HepG2 (cell line): ENCODE results near the gene NKX6-2. TPM values are rescaled to one million over a fixed set of nuclear protein-coding genes. Genes with fewer than 3 reads are reported as not detected.

ENCODE experiments used
- ATAC-seq: fragments of 200-7000 bp; cut with Tn5 transposase; 3 replicates; pipeline ENCODE4 v1.9.1; 2020; ENCODE audit warnings: mild to moderate bottlenecking, moderate library complexity
- BruUV-seq: library from RNA; stranded (reverse); fragments of 400-500 nt; replicated peaks from 2 replicates; lab custom pipeline; 2021; lab: Mats Ljungman, UMichigan
- CTCF ChIA-PET: fragments of 300-600 bp; formaldehyde crosslinking; extraction: SDS; loops from one replicate; lab custom pipeline; 2021; ENCODE audit warnings: low total read pairs, inconsistent platforms, low intra/inter-chr PET ratio; lab: Yijun Ruan, JAX
- POLR2A ChIA-PET: fragments of 350-600 bp; sonication (Branson Sonifier 250); formaldehyde crosslinking; loops from one replicate; lab custom pipeline; 2020; ENCODE audit warnings: antibody characterized with exemption, inconsistent platforms; lab: Yijun Ruan, JAX
- DNase-seq: peaks from one replicate; pipeline ENCODE4 v3.0.0-alpha.2; 2015; ENCODE audit warnings: low spot score
- FAIRE-seq: peaks from 3 replicates; lab custom pipeline; 2011; peaks lifted over from hg19 to GRCh38; lab: Jason Lieb, UNC
- H2AFZ ChIP-seq: one replicate; pipeline ENCODE4 v1.6.1; 2011; ENCODE audit warnings: low read length, inconsistent platforms
- H3K27ac ChIP-seq: fragments of 300-600 bp; 3 replicates; pipeline ENCODE4 v1.8.0; 2011; ENCODE audit warnings: mixed run types, mild to moderate bottlenecking, mixed read lengths, low read length, inconsistent platforms; ENCODE audit not compliant: insufficient read depth; ENCODE audit errors: extremely low read length
- H3K27me3 ChIP-seq, 2 experiments: fragments of 200-600 bp in 1 of 2; 2 replicates in 1 of 2; 3 replicates in 1 of 2; pipeline versions ENCODE4 v1.6.0 to v1.8.0; 2011; ENCODE audit warnings: low read length in 2 of 2, mild to moderate bottlenecking in 2 of 2, moderate library complexity in 2 of 2, inconsistent platforms in 1 of 2; ENCODE audit not compliant: insufficient read depth in 2 of 2, control insufficient read depth in 1 of 2
- H3K36me3 ChIP-seq, 2 experiments: fragments of 200-600 bp in 1 of 2; replicated peaks in 1 of 2; 2 replicates in 1 of 2; 3 replicates in 1 of 2; pipeline versions ENCODE4 v1.5.1 to v1.8.0; 2011; ENCODE audit warnings: low read length in 2 of 2, inconsistent platforms in 1 of 2; ENCODE audit not compliant: insufficient read depth in 2 of 2, control insufficient read depth in 1 of 2
- H3K4me1 ChIP-seq: 2 replicates; pipeline ENCODE4 v1.5.1; 2012; ENCODE audit warnings: low read length, inconsistent platforms; ENCODE audit not compliant: insufficient read depth
- H3K4me2 ChIP-seq: 2 replicates; pipeline ENCODE4 v1.6.0; 2011; ENCODE audit warnings: low read depth, low read length, inconsistent platforms
- H3K4me3 ChIP-seq, 3 experiments: fragments of 200-600 bp in 1 of 3; sonication (generic), shearing (Covaris generic) in 1 of 3; replicated peaks in 1 of 3; 2 replicates each; pipeline ENCODE4 v1.5.1; 2011 to 2016; ENCODE audit warnings: low read length in 3 of 3, inconsistent platforms in 2 of 3, low read depth in 2 of 3, mild to moderate bottlenecking in 2 of 3, control low read depth in 1 of 3, mixed read lengths in 1 of 3; ENCODE audit not compliant: insufficient read depth in 1 of 3
- H3K79me2 ChIP-seq: one replicate; pipeline ENCODE4 v1.6.1; 2011; ENCODE audit warnings: low read length, inconsistent platforms; ENCODE audit not compliant: insufficient read depth
- H3K9ac ChIP-seq: 2 replicates; pipeline ENCODE4 v1.6.0; 2011; ENCODE audit warnings: mild to moderate bottlenecking, low read depth, low read length, inconsistent platforms; ENCODE audit not compliant: insufficient read depth
- H3K9me3 ChIP-seq: 2 replicates; pipeline ENCODE4 v1.5.1; 2012; ENCODE audit warnings: mild to moderate bottlenecking, low read length
- H4K20me1 ChIP-seq: 2 replicates; pipeline ENCODE4 v1.6.0; 2011; ENCODE audit warnings: inconsistent platforms, mild to moderate bottlenecking, low read length, moderate library complexity; ENCODE audit not compliant: insufficient read depth
- ARID4A ChIP-seq: sonication (generic); formaldehyde crosslinking; IDR thresholded peaks from 2 replicates; pipeline ENCODE4 v1.5.0; 2020; ENCODE audit warnings: mild to moderate bottlenecking, missing genetic modification reagents, borderline replicate concordance
- KLF6 ChIP-seq: IDR thresholded peaks from 2 replicates; pipeline ENCODE4 v1.8.0; 2016; ENCODE audit warnings: missing biosample characterization, missing genetic modification reagents
- THAP9 ChIP-seq: sonication (generic); formaldehyde crosslinking; IDR thresholded peaks from 2 replicates; pipeline ENCODE4; 2020; ENCODE audit warnings: missing genetic modification reagents, mild to moderate bottlenecking, borderline replicate concordance
- ZNF142 ChIP-seq: sonication (generic); formaldehyde crosslinking; IDR thresholded peaks from 2 replicates; pipeline ENCODE4 v1.4.0; 2020; ENCODE audit warnings: missing genetic modification reagents
- WGBS: methylation state at CpG from one replicate; pipeline ENCODE4 v1.1.6; 2017; ENCODE audit warnings: low lambda C conversion rate; 5-methylcytosine and 5-hydroxymethylcytosine counted together
- in situ Hi-C: cut with HindIII; loops from 2 replicates; pipeline ENCODE4 v1.10.0; 2017; ENCODE audit warnings: low pct_unique_long_range_greater_than_20kb; ENCODE audit not compliant: extremely low pct_ligation_motif_present
- intact Hi-C: fragments of 100-400 bp; cut with micrococcal nuclease; formaldehyde crosslinking; loops from one replicate; pipeline ENCODE4 v1.10.0; 2022; ENCODE audit not compliant: unreplicated experiment
- polyA plus RNA-seq, 8 experiments: library from polyadenylated mRNA; depleted of rRNA in 3 of 8; stranded (reverse) in 7 of 8; unstranded in 1 of 8; fragments of >200 nt; fragmentation: Illumina TruSeq in 4 of 8; extraction: Trizol in 4 of 8; gene quantifications; 2 replicates each; pipeline versions ENCODE4 v1.2.1 to v1.2.3, GENCODE V29; 2011 to 2016; ENCODE audit warnings: low read depth in 4 of 8, missing spikeins in 1 of 8, mixed read lengths in 1 of 8; ENCODE audit not compliant: insufficient read depth in 1 of 8
- total RNA-seq, 5 experiments: library from RNA; depleted of rRNA; stranded (reverse); fragments of >200 nt; fragmentation: Illumina TruSeq; extraction: Trizol; gene quantifications; 2 replicates each; pipeline ENCODE4 v1.2.3, GENCODE V29; 2016; ENCODE audit warnings: low read depth in 1 of 5

NKX6-2 gene
- total and polyA plus RNA-seq, 2 of the 13 experiments (the other 11 are each of a cell fraction or from before 2014, with no cell fraction given): not detected

- H3K36me3 ChIP-seq: peaks cover 0 to 5% of the 10 kb centered on the region in 2 experiments; a peak in 2 of 5 replicates
- H3K27me3 ChIP-seq: no peaks in the 10 kb centered on the region
- 98% methylated on average over 7 of the region's 16 CpGs for WGBS
- DNase-seq: no peak
- H3K27ac ChIP-seq: no peak overlapping the region
- ATAC-seq: no peak
- H3K9ac ChIP-seq: no peak overlapping the region
- no peak overlapping the region for H2AFZ ChIP-seq
- no peak for FAIRE-seq
- in situ Hi-C loops: no loop called here
- ChIA-PET CTCF (no interaction called here), POLR2A (no interaction called here)
- H3K79me2 ChIP-seq: no peaks in the 10 kb centered on the region
- no peak overlapping the region for H3K4me2 ChIP-seq
- H3K9me3 ChIP-seq: no peaks in the 10 kb centered on the region
- intact Hi-C loops: no loop called here
- BruUV-seq: no TSS peak
- peaks cover 10% of the 10 kb centered on the region for H3K4me1 ChIP-seq
- H4K20me1 ChIP-seq: no peaks in the 10 kb centered on the region
- no peak overlapping the region for H3K4me3 ChIP-seq
- TF ChIP-seq ARID4A: no peak
- no peak for TF ChIP-seq ZNF142 (CRISPR knock-in tag)
- TF ChIP-seq KLF6 (CRISPR knock-in tag): no peak
- no peak for TF ChIP-seq THAP9 (CRISPR knock-in tag)
Observed at GRCh38 chr10:132737390-132738048, 48.4 kb downstream of the NKX6-2 start.
